GM10266 (cell line): ENCODE data around the gene TNNT1.

Experiments used
- DNase-seq: peaks from one replicate; pipeline ENCODE4 v3.0.0; 2012; ENCODE audit errors: extremely low spot score
- CTCF ChIP-seq: IDR thresholded peaks from 2 replicates; pipeline ENCODE4 v1.5.1; 2012; ENCODE audit warnings: mild to moderate bottlenecking, low read depth; ENCODE audit not compliant: control insufficient read depth, insufficient read depth; ENCODE audit errors: missing control alignments

Gene TNNT1

GRCh38 chr19:55186080-55186479, 37.1 kb upstream of the TNNT1 start:
- DNase-seq, result no peak
- no peak for TF ChIP-seq CTCF

- TF ChIP-seq CTCF, result no peak
- no peak for DNase-seq
Observed at GRCh38 chr19:55181740-55182139, 32.7 kb upstream of the TNNT1 start.

- DNase-seq, result peak; percentile 87
- TF ChIP-seq CTCF, result no peak
Observed at GRCh38 chr19:55179606-55180484, 30.8 kb upstream of the TNNT1 start, which contains the start of gene SYT5. Gene SYT5, minus strand, starts transcription at chr19:55180289. Its CDS starts 1,248 bp downstream, at chr19:55179041.

- peak; percentile 98 for DNase-seq
- no peak for TF ChIP-seq CTCF
Observed at GRCh38 chr19:55178781-55179599, 30.0 kb upstream of the TNNT1 start.

GRCh38 chr19:55176076-55176475, 27.1 kb upstream of the TNNT1 start:
- peak; percentile 39 for DNase-seq
- TF ChIP-seq CTCF, result no peak

- peak; percentile 22 for DNase-seq
- TF ChIP-seq CTCF, result no peak
Observed at GRCh38 chr19:55175117-55175867, 26.3 kb upstream of the TNNT1 start.
